HepG2 (cell line): ENCODE data around the gene WWTR1. TPM values are rescaled to one million over a fixed set of nuclear protein-coding genes. Genes with fewer than 3 reads are reported as not detected.

Source experiments
- ATAC-seq: fragments of 200-7000 bp; cut with Tn5 transposase; 3 replicates; pipeline ENCODE4 v1.9.1; 2020; ENCODE audit warnings: mild to moderate bottlenecking, moderate library complexity
- BruUV-seq: library from RNA; stranded (reverse); fragments of 400-500 nt; replicated peaks from 2 replicates; lab custom pipeline; 2021; lab: Mats Ljungman, UMichigan
- CTCF ChIA-PET: fragments of 300-600 bp; formaldehyde crosslinking; extraction: SDS; loops from one replicate; lab custom pipeline; 2021; ENCODE audit warnings: low total read pairs, inconsistent platforms, low intra/inter-chr PET ratio; lab: Yijun Ruan, JAX
- POLR2A ChIA-PET: fragments of 350-600 bp; sonication (Branson Sonifier 250); formaldehyde crosslinking; loops from one replicate; lab custom pipeline; 2020; ENCODE audit warnings: antibody characterized with exemption, inconsistent platforms; lab: Yijun Ruan, JAX
- DNase-seq: peaks from one replicate; pipeline ENCODE4 v3.0.0-alpha.2; 2015; ENCODE audit warnings: low spot score
- FAIRE-seq: peaks from 3 replicates; lab custom pipeline; 2011; peaks lifted over from hg19 to GRCh38; lab: Jason Lieb, UNC
- H2AFZ ChIP-seq: one replicate; pipeline ENCODE4 v1.6.1; 2011; ENCODE audit warnings: low read length, inconsistent platforms
- H3K27ac ChIP-seq: fragments of 300-600 bp; 3 replicates; pipeline ENCODE4 v1.8.0; 2011; ENCODE audit warnings: mixed run types, mild to moderate bottlenecking, mixed read lengths, low read length, inconsistent platforms; ENCODE audit not compliant: insufficient read depth; ENCODE audit errors: extremely low read length
- H3K27me3 ChIP-seq, 2 experiments: fragments of 200-600 bp in 1 of 2; 2 replicates in 1 of 2; 3 replicates in 1 of 2; pipeline versions ENCODE4 v1.6.0 to v1.8.0; 2011; ENCODE audit warnings: low read length in 2 of 2, mild to moderate bottlenecking in 2 of 2, moderate library complexity in 2 of 2, inconsistent platforms in 1 of 2; ENCODE audit not compliant: insufficient read depth in 2 of 2, control insufficient read depth in 1 of 2
- H3K36me3 ChIP-seq, 2 experiments: fragments of 200-600 bp in 1 of 2; replicated peaks in 1 of 2; 2 replicates in 1 of 2; 3 replicates in 1 of 2; pipeline versions ENCODE4 v1.5.1 to v1.8.0; 2011; ENCODE audit warnings: low read length in 2 of 2, inconsistent platforms in 1 of 2; ENCODE audit not compliant: insufficient read depth in 2 of 2, control insufficient read depth in 1 of 2
- H3K4me1 ChIP-seq: 2 replicates; pipeline ENCODE4 v1.5.1; 2012; ENCODE audit warnings: low read length, inconsistent platforms; ENCODE audit not compliant: insufficient read depth
- H3K4me2 ChIP-seq: 2 replicates; pipeline ENCODE4 v1.6.0; 2011; ENCODE audit warnings: low read depth, low read length, inconsistent platforms
- H3K4me3 ChIP-seq, 3 experiments: fragments of 200-600 bp in 1 of 3; sonication (generic), shearing (Covaris generic) in 1 of 3; replicated peaks in 1 of 3; 2 replicates each; pipeline ENCODE4 v1.5.1; 2011 to 2016; ENCODE audit warnings: low read length in 3 of 3, inconsistent platforms in 2 of 3, low read depth in 2 of 3, mild to moderate bottlenecking in 2 of 3, control low read depth in 1 of 3, mixed read lengths in 1 of 3; ENCODE audit not compliant: insufficient read depth in 1 of 3
- H3K79me2 ChIP-seq: one replicate; pipeline ENCODE4 v1.6.1; 2011; ENCODE audit warnings: low read length, inconsistent platforms; ENCODE audit not compliant: insufficient read depth
- H3K9ac ChIP-seq: 2 replicates; pipeline ENCODE4 v1.6.0; 2011; ENCODE audit warnings: mild to moderate bottlenecking, low read depth, low read length, inconsistent platforms; ENCODE audit not compliant: insufficient read depth
- H3K9me3 ChIP-seq: 2 replicates; pipeline ENCODE4 v1.5.1; 2012; ENCODE audit warnings: mild to moderate bottlenecking, low read length
- H4K20me1 ChIP-seq: 2 replicates; pipeline ENCODE4 v1.6.0; 2011; ENCODE audit warnings: inconsistent platforms, mild to moderate bottlenecking, low read length, moderate library complexity; ENCODE audit not compliant: insufficient read depth
- AGO2 ChIP-seq: fragments of 200-400 bp; formaldehyde crosslinking; optimal IDR thresholded peaks from 2 replicates; pipeline ENCODE3; 2017; ENCODE audit warnings: mild to moderate bottlenecking, low read depth, low read length, moderate library complexity
- GATAD2A ChIP-seq: IDR thresholded peaks from 2 replicates; pipeline ENCODE4 v1.6.1; 2016
- IRF2 ChIP-seq: IDR thresholded peaks from 2 replicates; pipeline ENCODE4 v1.6.1; 2018; ENCODE audit warnings: missing genetic modification reagents, missing compliant biosample characterization
- ISX ChIP-seq: sonication (generic); formaldehyde crosslinking; conservative IDR thresholded peaks from 2 replicates; pipeline ENCODE4 v1.5.0; 2020; ENCODE audit warnings: missing genetic modification reagents
- KLF11 ChIP-seq: IDR thresholded peaks from 2 replicates; pipeline ENCODE4 v1.6.1; 2016; ENCODE audit warnings: missing compliant biosample characterization
- MAF1 ChIP-seq: sonication (generic); formaldehyde crosslinking; IDR thresholded peaks from 2 replicates; pipeline ENCODE4 v1.5.0; 2020; ENCODE audit warnings: missing genetic modification reagents, borderline replicate concordance
- ZNF256 ChIP-seq: sonication (generic); formaldehyde crosslinking; conservative IDR thresholded peaks from 2 replicates; pipeline ENCODE4 v1.4.0; 2020; ENCODE audit warnings: missing genetic modification reagents
- ZNF549 ChIP-seq: sonication (generic); formaldehyde crosslinking; IDR thresholded peaks from 2 replicates; pipeline ENCODE4 v1.5.0; 2020; ENCODE audit warnings: missing genetic modification reagents
- ZNF766 ChIP-seq: sonication (generic); formaldehyde crosslinking; IDR thresholded peaks from 2 replicates; pipeline ENCODE4 v1.5.0; 2020; ENCODE audit warnings: missing genetic modification reagents, borderline replicate concordance
- ZSCAN22 ChIP-seq: sonication (generic); formaldehyde crosslinking; IDR thresholded peaks from 2 replicates; pipeline ENCODE4 v1.4.0; 2020; ENCODE audit warnings: mild to moderate bottlenecking, missing genetic modification reagents
- WGBS: methylation state at CpG from one replicate; pipeline ENCODE4 v1.1.6; 2017; ENCODE audit warnings: low lambda C conversion rate; 5-methylcytosine and 5-hydroxymethylcytosine counted together
- in situ Hi-C: cut with HindIII; loops from 2 replicates; pipeline ENCODE4 v1.10.0; 2017; ENCODE audit warnings: low pct_unique_long_range_greater_than_20kb; ENCODE audit not compliant: extremely low pct_ligation_motif_present
- intact Hi-C: fragments of 100-400 bp; cut with micrococcal nuclease; formaldehyde crosslinking; loops from one replicate; pipeline ENCODE4 v1.10.0; 2022; ENCODE audit not compliant: unreplicated experiment
- polyA plus RNA-seq, 8 experiments: library from polyadenylated mRNA; depleted of rRNA in 3 of 8; stranded (reverse) in 7 of 8; unstranded in 1 of 8; fragments of >200 nt; fragmentation: Illumina TruSeq in 4 of 8; extraction: Trizol in 4 of 8; gene quantifications; 2 replicates each; pipeline versions ENCODE4 v1.2.1 to v1.2.3, GENCODE V29; 2011 to 2016; ENCODE audit warnings: low read depth in 4 of 8, missing spikeins in 1 of 8, mixed read lengths in 1 of 8; ENCODE audit not compliant: insufficient read depth in 1 of 8
- total RNA-seq, 5 experiments: library from RNA; depleted of rRNA; stranded (reverse); fragments of >200 nt; fragmentation: Illumina TruSeq; extraction: Trizol; gene quantifications; 2 replicates each; pipeline ENCODE4 v1.2.3, GENCODE V29; 2016; ENCODE audit warnings: low read depth in 1 of 5
- TF ChIP-seq, protein P1 (sequence below): IDR thresholded peaks from 2 replicates; pipeline ENCODE4 v1.4.0; 2020; ENCODE audit warnings: mild to moderate bottlenecking, missing genetic modification reagents
- TF ChIP-seq, protein P2 (sequence below): sonication (generic); formaldehyde crosslinking; IDR thresholded peaks from 2 replicates; pipeline ENCODE4 v1.4.0; 2020; ENCODE audit warnings: missing genetic modification reagents

Gene WWTR1
- total and polyA plus RNA-seq, 2 of the 13 experiments (the other 11 are each of a cell fraction or from before 2014, with no cell fraction given), result 19.7 to 139 TPM

DNA sequence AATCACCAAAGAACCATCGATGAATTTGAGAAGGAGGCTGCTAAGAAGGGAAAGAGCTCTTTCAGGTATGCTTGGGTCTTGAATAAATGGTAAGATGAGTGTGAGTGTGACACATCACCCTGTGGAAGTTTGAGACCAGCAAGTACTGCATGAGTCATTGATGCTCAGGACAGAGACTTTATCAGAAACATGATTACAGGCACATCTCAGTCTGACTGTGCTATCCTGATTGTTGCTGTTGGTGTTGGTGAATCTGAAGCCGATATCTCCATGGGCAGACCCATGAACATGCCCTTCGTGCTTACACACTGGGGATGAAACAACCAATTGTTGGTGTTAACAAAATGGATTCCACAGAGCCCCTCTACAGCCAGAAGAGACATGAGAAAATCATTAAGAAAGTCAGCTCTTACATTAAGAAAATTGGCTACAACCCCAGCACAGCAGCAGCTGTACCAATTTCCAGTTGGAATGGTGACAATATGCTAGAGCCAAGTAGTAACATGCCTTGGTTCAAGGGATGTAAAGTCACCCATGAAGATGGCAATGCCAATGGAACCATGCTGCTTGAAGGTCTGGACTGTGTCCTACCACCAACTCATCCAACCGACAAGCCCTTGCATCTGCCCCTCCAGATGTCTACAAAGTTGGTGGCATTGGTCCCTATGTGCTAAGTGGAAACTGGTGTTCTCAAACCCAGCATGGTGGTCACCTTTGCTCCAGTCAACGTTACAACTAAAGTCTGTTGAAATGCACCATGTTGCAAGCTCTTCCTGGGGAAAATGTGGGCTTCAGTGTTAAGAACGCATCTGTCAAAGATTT, 162.9 kb downstream of the WWTR1 start:
- H3K9ac ChIP-seq, result no peak overlapping the region
- no peaks in the 10 kb centered on the region for H3K36me3 ChIP-seq
- no peaks in the 10 kb centered on the region for H3K9me3 ChIP-seq
- H4K20me1 ChIP-seq, result no peaks in the 10 kb centered on the region
- in situ Hi-C loops (no loop called here), intact Hi-C loops (loop anchor here (1.0 to 5.0 kb wide), 2 partner anchors 203 to 276 kb away; no protein-coding TSS in a partner anchor)
- ChIA-PET CTCF (interaction anchor here (1.3 to 2.6 kb wide), 6 partner anchors 17 to 313 kb away, joined by 4 to 12 read pairs (median 8); no protein-coding TSS in a partner anchor), POLR2A (no interaction called here)
- BruUV-seq, result no TSS peak
- FAIRE-seq (no peak), ATAC-seq (no peak), DNase-seq (no peak)
- no peaks in the 10 kb centered on the region for H3K27me3 ChIP-seq
- H3K4me2 ChIP-seq, result no peak overlapping the region
- TF ChIP-seq AGO2 (no peak), ISX (no peak), MAF1 (no peak), KLF11 (CRISPR knock-in tag) (no peak), ZNF549 (CRISPR knock-in tag) (no peak), ZNF766 (CRISPR knock-in tag) (no peak), IRF2 (CRISPR knock-in tag) (no peak), ZNF256 (CRISPR knock-in tag) (no peak), ZSCAN22 (CRISPR knock-in tag) (no peak), GATAD2A (CRISPR knock-in tag) (no peak)
- TF ChIP-seq, protein P1, sequence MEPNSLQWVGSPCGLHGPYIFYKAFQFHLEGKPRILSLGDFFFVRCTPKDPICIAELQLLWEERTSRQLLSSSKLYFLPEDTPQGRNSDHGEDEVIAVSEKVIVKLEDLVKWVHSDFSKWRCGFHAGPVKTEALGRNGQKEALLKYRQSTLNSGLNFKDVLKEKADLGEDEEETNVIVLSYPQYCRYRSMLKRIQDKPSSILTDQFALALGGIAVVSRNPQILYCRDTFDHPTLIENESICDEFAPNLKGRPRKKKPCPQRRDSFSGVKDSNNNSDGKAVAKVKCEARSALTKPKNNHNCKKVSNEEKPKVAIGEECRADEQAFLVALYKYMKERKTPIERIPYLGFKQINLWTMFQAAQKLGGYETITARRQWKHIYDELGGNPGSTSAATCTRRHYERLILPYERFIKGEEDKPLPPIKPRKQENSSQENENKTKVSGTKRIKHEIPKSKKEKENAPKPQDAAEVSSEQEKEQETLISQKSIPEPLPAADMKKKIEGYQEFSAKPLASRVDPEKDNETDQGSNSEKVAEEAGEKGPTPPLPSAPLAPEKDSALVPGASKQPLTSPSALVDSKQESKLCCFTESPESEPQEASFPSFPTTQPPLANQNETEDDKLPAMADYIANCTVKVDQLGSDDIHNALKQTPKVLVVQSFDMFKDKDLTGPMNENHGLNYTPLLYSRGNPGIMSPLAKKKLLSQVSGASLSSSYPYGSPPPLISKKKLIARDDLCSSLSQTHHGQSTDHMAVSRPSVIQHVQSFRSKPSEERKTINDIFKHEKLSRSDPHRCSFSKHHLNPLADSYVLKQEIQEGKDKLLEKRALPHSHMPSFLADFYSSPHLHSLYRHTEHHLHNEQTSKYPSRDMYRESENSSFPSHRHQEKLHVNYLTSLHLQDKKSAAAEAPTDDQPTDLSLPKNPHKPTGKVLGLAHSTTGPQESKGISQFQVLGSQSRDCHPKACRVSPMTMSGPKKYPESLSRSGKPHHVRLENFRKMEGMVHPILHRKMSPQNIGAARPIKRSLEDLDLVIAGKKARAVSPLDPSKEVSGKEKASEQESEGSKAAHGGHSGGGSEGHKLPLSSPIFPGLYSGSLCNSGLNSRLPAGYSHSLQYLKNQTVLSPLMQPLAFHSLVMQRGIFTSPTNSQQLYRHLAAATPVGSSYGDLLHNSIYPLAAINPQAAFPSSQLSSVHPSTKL (CRISPR knock-in tag), result no peak
- TF ChIP-seq, protein P2, sequence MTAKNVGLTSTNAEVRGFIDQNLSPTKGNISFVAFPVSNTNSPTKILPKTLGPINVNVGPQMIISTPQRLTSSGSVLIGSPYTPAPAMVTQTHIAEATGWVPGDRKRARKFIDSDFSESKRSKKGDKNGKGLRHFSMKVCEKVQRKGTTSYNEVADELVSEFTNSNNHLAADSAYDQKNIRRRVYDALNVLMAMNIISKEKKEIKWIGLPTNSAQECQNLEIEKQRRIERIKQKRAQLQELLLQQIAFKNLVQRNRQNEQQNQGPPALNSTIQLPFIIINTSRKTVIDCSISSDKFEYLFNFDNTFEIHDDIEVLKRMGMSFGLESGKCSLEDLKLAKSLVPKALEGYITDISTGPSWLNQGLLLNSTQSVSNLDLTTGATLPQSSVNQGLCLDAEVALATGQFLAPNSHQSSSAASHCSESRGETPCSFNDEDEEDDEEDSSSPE (CRISPR knock-in tag), result no peak
- WGBS, result 57% methylated on average over 6 of the region's 6 CpGs
- no peak overlapping the region for H2AFZ ChIP-seq
- H3K4me1 ChIP-seq, result peaks cover 47% of the 10 kb centered on the region
- H3K79me2 ChIP-seq, result no peaks in the 10 kb centered on the region
- no peak overlapping the region for H3K4me3 ChIP-seq
- no peak overlapping the region for H3K27ac ChIP-seq
